ENCODE measurements around the gene STXBP1.

DNA sequence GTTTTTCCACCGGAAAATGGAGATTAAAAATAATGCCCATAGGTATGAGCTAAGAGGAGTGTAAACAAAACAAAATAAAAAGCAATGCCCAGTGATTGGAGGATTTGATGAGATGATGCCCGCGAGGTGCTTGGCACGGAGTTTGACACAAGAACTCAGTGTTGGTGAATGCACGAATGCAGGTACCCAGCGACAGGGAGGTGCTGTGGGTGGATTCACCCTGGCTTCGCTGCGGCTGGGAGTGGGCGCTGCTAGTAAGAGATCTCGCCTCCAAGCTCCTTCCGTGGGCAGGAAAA lies 526 bp upstream of the STXBP1 start:
- TF ChIP-seq, protein P1, sequence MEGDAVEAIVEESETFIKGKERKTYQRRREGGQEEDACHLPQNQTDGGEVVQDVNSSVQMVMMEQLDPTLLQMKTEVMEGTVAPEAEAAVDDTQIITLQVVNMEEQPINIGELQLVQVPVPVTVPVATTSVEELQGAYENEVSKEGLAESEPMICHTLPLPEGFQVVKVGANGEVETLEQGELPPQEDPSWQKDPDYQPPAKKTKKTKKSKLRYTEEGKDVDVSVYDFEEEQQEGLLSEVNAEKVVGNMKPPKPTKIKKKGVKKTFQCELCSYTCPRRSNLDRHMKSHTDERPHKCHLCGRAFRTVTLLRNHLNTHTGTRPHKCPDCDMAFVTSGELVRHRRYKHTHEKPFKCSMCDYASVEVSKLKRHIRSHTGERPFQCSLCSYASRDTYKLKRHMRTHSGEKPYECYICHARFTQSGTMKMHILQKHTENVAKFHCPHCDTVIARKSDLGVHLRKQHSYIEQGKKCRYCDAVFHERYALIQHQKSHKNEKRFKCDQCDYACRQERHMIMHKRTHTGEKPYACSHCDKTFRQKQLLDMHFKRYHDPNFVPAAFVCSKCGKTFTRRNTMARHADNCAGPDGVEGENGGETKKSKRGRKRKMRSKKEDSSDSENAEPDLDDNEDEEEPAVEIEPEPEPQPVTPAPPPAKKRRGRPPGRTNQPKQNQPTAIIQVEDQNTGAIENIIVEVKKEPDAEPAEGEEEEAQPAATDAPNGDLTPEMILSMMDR (IDR thresholded peaks at IDR 0.05; ENCODE audit: low read length), result no peak
- TF ChIP-seq EZH2 (IDR thresholded peaks at IDR 0.05; ENCODE audit: borderline replicate concordance, low read length), result no peak

Measured in OCI-LY1 (cell line).